IPS-NIHi7 (cell line): Measurements from ENCODE around the gene CFP.
A peak's percentile ranks its signal among the peaks of the same experiment; 100 is the strongest.

Experiments
- DNase-seq: peaks from one replicate; pipeline ENCODE4 v3.0.0; 2012; ENCODE audit warnings: mixed read lengths; ENCODE audit errors: extremely low spot score

The CFP gene

DNA sequence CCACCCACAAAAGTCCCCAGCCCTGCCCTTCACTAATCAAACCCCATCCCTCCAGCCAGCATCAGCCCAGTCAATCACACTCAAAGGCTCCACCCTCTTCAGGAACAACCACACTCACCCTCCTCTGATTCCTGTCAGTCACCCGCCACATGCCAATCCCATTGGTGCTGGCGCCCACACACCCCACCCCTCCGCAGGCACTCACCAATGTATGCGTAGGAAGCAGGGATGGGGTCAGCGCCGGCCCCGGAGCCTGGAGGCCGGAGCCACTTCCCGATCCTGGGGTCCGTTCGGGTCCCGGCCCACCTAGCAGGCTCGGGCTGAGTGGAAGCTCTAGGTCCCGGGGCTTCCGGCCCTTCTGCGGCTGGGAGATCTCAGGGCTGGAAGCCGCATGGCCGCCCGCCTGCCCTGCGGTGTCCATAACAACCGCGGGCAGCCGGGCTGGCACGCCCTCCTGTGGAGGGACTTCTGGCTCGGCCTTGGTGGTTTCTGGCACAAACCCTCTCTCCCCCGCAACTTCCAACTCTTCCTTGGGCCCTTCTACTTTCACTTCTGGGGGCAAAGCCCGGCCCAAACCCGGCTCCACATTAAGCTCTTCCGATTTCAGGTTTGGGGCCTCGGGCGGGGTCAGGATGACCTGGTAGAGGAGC, 7.9 kb upstream of the CFP start:
- peak; percentile 77 for DNase-seq

DNA sequence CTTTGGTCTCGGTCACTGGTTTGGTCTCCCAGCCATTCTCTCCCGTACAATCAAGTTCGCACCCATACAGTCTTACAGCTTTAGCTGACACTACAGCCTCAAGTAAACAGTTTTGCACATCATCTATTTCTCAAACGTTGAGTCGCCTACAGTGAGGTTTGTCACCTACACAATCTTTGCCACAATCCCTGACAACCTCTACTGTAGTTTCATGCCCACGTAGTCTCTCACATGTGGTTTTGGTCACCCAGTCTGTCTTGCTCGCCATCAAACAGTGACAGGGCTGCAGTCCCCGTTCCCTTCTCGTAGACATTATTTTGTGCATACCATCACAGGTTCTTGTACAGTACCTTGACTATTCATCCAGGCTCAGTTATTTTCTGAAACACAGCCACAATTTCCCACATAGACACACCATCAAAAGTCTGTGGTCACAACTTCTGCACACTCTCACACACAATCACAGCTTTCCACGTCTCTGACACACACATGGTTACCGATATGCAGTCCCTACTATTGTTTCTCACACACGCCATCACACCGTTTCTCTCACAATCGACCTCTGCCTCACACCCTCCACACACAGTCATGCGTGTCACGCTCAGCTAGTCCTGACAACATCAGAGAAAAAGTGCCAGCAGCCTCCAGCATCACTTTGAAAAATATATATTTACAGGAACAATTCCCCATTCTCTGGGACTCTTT, 5.3 kb upstream of the CFP start:
- no peak for DNase-seq

DNA sequence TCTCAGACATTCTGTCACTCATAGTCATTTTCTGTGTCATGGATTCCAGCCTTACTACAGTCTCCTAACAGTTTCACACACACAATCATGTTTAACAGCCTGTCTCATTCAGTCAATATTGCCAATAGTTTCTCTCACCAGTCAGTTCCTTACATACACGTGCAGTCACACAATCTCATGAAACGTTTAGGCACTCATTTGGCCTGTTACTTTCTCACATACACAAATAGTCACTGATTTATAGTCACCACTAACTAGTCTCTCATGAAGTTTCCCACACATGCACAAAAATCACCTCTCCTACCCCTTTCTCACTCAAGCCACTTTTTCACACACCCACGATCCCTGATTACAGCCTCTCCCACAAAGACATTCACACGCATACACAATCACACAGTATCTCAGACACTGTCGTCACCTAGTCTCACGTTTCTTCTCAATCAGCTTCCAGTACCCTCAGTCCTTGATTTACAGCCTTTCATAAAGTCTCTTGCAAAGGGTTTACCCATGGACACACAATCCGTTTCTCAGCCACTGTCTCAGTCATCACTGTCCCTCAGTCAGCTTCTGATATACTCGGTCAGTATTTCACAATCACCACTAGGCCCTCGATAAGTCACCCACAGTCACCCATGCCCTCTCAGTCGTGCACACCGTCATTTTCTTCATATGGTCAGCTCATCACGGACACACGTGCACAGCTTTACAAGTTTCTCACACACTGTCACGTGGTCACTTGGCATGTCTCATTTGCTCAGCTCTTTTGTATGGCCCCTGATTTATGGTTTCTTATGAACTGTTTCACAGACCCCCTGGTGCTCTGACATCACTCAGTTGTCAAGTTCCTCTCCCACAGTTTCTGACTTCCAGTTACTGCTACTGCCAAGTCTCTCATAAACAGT, 4.2 kb upstream of the CFP start:
- DNase-seq, result no peak

DNA sequence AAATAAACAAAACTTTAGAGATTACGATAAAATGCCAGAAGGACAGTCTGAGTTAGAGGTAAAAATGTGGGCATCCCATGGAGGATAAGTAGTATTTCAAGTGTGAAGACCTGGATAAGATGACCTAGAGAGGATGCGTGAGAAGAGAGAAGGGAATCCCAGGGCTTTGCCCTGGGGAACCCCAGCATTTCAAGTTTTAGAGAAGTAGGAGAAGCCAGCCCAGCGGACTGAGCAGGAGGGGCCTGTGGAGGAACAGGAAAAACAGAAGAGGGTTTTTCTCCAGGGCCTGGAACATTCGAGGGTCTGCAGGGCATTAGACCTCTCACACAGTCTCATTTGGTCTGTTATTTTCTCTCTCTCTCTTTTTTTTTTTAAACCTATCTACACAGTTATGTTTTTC, 2.9 kb upstream of the CFP start:
- DNase-seq, result no peak

DNA sequence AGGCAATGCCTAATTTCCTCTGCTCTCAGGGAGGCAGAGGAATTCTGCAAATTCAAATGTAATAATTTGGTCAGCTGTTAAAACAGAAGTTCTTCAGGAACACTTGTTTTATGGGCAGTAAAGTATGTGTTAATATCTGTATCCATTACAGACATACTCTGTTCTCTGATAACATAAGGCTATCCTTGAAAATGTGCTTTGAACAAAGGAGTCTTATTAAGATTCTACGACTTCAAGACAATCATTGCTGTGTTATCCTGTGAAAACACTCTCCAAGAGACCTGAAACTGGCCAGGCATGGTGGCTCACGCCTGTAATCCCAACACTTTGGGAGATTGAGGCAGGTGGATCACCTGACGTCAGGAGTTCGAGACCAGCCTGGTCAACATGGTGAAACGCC, 1.9 kb upstream of the CFP start:
- DNase-seq, result no peak

DNA sequence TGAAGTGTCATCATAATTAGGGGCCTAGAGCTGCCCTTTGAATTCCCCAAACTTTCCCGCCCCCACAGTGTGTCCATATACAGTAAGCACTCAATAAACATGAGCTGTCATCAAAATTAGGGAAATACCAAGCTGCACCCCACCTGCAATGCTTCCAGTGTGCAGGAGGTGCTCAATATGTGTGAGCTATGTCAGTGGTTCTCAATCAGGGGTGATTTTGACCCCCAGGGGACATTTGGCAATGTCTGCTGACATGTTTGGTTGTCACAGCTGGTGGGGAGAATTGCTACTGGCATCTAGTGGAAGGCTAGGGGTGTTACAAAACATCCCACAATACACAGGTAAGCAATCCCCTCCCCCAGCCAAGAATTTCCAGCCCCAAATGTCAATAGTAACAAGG, 748 bp downstream of the CFP start:
- no peak for DNase-seq

DNA sequence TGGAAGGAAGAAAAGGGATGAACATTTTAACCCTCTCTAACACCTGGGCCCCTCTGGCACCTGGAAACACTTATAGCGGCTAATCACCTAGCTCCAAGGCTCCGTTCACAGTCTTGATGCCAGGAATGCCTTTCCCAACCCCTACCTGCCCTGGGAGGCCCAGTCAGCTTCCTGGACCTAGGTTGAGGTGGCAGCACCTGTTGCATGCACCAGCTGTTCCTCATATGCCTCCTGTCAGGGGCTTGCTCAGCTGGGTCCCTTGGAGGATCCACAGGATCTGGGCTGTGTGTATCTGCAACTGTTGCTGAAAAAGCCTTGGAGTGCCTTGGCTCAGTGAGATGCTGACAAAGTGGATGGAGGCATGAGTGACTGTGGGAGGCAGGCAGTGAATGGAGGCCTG, 4.4 kb downstream of the CFP start:
- DNase-seq, result no peak

DNA sequence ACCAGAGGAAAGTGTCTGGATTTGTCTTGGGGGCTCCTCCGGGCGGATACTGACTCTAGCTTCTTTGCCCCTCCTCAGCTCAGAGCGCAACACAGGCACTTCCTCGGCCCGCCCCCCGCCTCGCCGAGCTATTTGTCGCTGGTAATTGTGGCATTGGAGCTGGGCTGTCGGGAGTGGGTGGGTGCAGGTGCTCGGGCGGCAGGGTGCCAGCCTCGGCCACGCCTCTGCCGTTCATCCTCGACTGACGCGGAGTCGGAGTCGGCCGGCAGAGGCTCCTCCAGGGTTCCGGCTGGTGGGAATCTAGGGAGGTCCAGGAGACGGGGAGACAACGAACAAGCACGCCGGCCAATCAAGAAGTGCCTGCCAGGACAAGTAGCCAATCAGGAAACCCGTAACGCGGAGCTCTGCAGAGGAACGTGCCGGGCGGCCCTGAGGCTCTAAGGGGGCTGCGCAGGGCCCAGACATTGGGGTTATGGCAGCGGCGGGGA, 6.1 kb downstream of the CFP start:
- peak; percentile 81 for DNase-seq

DNA sequence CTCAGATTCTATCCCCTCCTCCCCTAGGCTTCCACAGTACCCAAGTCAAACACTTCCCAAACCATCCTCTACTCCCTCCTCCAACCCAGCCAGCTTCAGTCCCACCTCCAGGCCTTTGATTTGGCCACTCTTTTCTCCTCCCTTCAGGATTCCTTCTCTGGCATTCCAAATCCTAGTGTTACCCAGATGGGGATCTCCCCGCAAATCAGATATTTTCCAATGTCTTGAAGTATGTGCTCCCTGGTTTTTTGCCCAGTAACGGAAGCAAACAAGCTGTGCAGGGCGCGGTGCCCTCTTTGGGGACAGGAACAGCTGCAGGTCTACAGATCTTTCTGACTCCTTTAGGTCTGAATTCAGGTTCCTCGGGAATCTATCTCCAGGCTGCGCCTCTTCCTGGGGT, 7.9 kb downstream of the CFP start:
- DNase-seq, result no peak

DNA sequence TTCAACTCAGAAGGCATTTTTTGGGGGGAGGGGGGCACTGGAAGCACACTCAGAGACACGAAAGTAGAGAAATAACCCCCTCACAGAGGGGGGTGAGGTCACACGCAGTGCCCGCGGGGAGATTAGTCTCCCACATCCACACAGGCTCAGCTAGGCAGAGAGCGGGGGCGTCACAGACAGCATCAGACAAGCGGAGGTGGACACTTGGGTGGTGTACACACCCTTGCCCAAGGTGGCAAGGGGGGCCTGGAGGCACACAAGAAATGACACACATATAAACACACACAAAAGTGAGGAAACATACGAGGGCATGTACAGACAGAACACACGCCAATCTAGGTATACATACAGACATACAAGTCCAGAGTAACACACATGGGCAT, 9.4 kb downstream of the CFP start:
- no peak for DNase-seq

DNA sequence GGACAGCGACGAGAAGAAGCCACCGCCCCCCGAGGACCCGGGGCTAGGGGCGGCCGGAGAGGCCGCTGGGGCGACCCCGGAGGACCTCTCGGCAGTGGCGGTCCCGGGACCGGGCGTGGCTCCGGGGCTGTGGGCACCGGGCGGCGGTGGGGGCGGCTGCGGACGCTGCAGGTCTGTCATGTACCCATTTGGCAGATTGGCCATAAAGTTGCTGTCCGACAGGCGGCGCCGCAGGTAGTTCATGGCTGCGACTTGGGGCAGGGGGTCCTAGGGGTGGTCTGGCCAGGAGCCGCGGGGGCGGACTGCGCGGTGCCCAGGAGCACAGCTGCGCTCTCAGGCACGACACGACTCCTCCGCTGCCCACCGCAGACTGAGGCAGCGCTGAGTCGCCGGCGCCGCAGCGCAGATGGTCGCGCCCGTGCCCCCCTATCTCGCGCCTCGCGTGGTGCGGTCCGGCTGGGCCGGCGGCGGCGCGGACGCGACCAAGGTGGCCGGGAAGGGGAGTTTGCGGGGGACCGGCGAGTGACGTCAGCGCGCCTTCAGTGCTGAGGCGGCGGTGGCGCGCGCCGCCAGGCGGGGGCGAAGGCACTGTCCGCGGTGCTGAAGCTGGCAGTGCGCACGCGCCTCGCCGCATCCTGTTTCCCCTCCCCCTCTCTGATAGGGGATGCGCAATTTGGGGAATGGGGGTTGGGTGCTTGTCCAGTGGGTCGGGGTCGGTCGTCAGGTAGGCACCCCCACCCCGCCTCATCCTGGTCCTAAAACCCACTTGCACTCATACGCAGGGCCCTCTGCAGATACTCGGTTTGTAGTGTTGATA, 10.0 kb downstream of the CFP start, which contains the start of gene SYN1:
Gene SYN1 (minus strand): TSS at position 372 of the 817 bp plus-strand sequence. CDS start 129 bp downstream, at position 243.
- DNase-seq, result peak; percentile 86

DNA sequence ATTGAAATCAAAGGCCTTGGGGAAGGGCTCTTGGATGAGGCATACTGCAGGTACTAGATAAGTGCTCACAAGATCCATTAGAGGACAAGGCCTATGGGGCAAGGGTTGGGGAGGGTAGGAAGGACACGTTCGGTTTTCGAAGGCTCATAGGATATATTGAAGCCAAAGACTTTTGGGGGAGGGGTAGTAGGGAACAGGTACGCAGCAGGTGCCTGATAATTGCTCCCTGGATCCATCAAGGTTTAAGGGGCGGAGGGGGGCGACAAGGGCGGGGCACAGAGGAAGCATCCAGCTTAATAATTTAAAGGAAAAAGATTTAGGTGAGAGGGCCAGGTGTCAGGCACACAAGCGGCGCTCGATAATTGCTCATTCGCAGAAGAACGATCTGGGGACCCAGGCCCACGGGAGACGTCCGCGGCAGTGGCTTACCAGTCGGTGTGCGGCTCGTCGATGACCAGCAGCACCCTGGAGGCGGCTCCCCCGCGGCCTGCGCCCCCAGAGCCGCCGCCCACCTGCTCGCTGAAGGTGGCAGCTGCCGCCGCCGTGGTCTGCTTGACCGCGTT, 10.7 kb downstream of the CFP start:
- no peak for DNase-seq

DNA sequence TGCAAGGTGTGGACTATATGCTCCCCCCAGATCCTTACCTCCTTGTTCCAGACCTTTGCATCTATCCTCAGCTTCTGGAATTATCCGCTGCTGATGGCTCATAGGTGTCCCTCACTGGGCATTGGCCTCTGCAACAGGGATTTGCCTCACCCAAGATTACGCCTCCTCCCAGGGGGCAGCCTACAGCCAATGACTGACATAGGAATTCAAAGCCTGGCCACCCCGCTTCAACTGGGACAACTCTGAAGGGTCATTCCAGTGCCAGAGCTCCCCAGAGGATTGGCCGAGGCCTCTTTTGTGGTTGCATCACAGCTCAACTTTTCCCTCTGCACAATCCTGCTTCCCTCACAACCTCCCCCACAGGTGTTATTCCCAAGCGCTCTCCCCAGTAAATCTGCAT, 15.1 kb downstream of the CFP start:
- DNase-seq, result no peak

DNA sequence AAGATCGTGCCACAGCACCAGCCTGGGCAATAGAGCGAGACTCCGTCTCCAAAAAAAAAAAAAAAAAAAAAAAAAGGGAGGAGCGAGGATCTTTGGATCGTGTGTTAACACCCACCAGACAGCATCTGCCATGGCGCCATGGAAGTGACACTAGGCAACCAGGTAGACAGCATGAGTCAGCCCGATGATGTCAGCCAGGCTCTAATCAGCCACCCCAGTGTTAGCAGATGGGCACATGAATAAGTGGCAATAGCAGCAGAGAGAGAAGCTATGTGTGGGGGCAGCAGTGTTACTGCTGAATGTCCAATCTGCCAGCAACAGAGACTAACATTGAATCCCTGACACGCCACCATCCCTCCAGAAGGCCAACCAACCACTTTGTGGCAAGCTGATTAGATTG, 16.6 kb downstream of the CFP start:
- no peak for DNase-seq

DNA sequence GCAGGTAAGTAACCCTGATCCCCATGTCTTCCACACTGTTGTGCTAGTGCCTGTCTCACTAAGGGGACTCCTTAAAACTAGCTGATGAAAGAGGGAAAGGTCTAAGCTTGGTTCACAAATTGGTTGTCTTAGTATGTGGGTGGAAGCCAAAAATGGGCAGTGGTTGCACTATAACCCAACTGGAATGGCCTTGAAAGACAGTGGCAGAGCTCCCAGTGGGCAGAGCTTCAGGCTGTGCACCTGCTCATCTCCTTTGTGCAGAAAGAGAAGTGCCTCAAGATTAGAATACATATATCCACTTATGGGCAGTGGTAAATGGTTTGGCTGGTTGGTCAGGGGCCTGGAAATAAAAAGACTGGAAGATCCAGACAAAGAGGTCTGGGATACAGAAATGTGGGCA, 17.3 kb downstream of the CFP start:
- no peak for DNase-seq

DNA sequence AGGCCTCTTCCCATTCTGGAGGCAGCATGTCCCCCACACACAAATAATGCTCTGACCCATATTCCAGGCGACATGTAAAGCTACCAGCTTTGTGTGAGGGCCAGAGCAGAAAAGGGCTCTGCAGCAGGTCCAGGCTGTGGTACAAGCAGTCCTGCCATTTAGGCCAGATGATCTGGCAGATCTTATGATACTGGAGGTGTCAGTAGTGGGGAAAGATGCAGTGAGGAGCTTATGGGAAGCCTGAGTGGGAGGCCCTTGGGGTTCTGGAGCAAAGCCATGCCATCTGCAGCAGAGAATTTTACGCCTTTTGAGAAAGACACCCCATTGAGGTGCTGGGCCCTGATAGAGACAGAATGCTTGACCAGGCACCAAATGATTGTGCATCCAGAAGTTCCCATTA, 17.8 kb downstream of the CFP start:
- no peak for DNase-seq

DNA sequence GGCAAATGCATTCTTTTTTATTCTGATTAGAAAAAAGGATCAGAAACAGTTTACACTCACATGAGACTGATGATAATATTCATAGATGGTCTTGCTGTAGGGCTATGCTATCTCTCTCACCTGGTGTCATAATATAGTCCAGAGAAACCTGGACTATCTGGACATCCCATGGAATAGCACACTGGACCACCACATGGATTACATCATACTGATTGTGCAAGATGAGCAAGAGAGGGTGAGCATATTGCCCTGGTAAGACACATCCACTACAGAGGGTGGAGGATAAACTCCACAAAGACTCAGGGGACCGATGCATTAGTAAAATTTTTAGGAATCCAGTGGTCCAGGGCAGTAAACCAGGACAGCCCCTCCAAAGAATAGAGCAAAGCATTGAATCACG, 18.2 kb downstream of the CFP start:
- no peak for DNase-seq

DNA sequence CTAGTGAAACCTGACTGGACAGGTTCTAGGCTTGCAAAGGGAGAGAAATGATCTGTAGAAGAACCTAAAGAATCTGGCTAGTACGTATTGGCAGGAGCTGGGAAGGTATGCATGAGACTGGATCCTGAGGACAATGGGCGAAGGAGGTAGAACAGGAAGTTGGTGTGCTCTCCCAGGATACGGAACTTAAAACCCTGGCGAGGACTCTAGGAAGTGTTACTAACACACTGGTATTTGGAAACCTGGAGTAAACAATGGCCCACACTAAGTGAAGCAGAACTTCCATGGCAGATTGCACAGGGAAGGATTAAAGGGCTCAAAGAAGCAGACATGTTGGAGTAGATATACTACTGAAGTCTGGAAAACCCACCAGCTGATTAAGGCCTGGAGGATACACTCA, 19.2 kb downstream of the CFP start:
- no peak for DNase-seq

DNA sequence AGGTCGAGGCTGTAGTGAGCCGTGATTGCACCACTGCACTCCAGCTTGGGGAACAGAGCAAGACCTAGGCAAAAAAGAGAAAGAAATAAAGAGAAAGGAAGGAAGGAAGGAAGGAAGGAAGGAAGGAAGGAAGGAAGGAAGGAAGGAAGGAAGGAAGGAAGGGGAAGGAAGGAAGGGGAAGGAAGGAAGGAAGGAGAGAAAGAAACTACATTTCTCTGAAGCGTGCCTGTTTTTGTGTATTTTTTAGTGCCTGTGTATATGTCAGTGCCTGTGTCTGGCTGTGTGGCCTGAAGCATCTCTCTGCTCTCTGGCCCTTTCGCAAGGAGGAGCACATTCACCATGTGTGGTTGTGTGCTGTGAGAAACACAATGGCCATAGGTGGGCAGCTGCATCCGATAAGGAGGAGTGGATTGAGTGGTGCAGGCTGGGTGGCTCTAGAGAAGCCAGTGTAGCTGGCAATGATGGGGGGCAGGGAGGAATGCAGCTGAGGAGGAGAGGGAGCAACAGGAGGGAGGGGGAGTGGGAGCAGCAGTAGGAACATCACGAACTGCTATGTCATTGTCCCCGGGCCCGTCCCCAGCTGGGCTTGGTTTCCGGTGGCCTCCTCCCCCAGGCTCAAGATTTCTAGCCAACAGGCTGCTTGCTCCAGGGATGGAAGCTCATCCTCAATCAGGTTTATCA, 21.5 kb downstream of the CFP start:
- DNase-seq, result peak; percentile 56

DNA sequence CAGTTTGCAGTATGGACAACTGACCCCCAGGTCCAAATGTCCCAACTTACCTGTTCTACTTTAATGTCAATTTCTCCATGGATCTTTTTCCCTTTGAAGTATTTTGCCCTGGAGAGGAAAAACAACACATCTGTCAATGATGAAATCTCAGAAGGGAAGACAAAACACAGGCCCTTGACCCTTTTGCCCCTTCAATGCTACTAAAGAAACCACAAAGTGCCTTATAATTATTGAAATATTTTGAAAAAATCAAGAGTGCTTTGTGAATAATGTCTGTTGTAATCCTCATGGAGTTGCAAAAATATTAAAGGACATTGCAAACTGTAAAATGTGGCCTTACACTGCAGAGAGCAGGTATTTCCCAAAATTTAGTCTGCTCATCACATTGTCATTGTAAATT, 22.6 kb downstream of the CFP start:
- no peak for DNase-seq

DNA sequence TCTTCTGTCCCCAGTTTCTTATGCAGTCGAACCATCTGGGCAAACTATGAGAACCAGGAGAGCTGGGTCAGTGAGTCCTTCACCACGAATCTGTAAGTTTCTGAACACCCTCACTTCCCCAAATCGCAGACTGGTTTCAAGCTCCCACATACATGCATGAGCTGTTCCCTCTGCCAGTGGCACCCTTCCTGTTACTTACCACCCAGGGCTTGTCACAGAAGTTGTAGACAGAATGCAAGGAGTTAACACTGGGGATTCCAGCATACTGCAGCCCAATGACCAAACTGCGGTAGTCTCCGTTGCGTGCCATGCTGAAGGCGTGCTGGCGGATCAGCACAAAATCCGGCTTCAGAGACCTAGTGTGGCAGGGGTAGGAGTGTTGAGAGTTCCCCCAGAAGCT, 24.7 kb downstream of the CFP start:
- DNase-seq, result no peak
